HEK293T (cell line): ENCODE data around the gene FILIP1L.

Experiments
- CTCF ChIA-PET: fragments of 350-600 bp; formaldehyde crosslinking; extraction: SDS; loops from one replicate; lab custom pipeline; 2021; ENCODE audit warnings: antibody characterized with exemption, inconsistent platforms; lab: Yijun Ruan, JAX
- POLR2A ChIA-PET: fragments of 350-600 bp; formaldehyde crosslinking; extraction: SDS; loops from one replicate; lab custom pipeline; 2020; ENCODE audit warnings: antibody characterized with exemption, inconsistent platforms; lab: Yijun Ruan, JAX
- DNase-seq: peaks from one replicate; pipeline ENCODE4 v3.0.0; 2012; ENCODE audit warnings: mixed read lengths; ENCODE audit errors: extremely low spot score
- ARNT ChIP-seq: fragments of 450-650 bp; IDR thresholded peaks from 2 replicates; pipeline ENCODE4 v1.6.1; 2017; ENCODE audit warnings: mild to moderate bottlenecking
- BHLHE40 ChIP-seq: fragments of 450-650 bp; IDR thresholded peaks from 2 replicates; pipeline ENCODE4 v1.6.1; 2016; ENCODE audit warnings: mild to moderate bottlenecking, moderate library complexity, borderline replicate concordance
- CTBP1 ChIP-seq: fragments of 450-650 bp; IDR thresholded peaks from 2 replicates; pipeline ENCODE4 v1.6.1; 2016; ENCODE audit warnings: borderline replicate concordance
- ELF4 ChIP-seq: fragments of 450-650 bp; IDR thresholded peaks from 2 replicates; pipeline ENCODE4 v1.6.1; 2017; ENCODE audit warnings: antibody characterized with exemption
- FOXA1 ChIP-seq: fragments of 450-650 bp; IDR thresholded peaks from 2 replicates; pipeline ENCODE4 v1.6.1; 2016; ENCODE audit warnings: mild to moderate bottlenecking
- FOXK2 ChIP-seq: fragments of 450-650 bp; IDR thresholded peaks from 2 replicates; pipeline ENCODE4 v1.6.1; 2016; ENCODE audit warnings: mild to moderate bottlenecking
- FOXM1 ChIP-seq: fragments of 450-650 bp; IDR thresholded peaks from 2 replicates; pipeline ENCODE4 v1.6.1; 2017; ENCODE audit warnings: mild to moderate bottlenecking, borderline replicate concordance
- HDGF ChIP-seq: fragments of 450-650 bp; IDR thresholded peaks from 2 replicates; pipeline ENCODE4 v1.6.1; 2017; ENCODE audit warnings: antibody characterized with exemption, borderline replicate concordance
- L3MBTL2 ChIP-seq: fragments of 450-650 bp; conservative IDR thresholded peaks from 2 replicates; pipeline ENCODE4 v1.6.1; 2016; ENCODE audit warnings: mild to moderate bottlenecking
- LEF1 ChIP-seq: fragments of 450-650 bp; IDR thresholded peaks from 2 replicates; pipeline ENCODE4 v1.6.1; 2017; ENCODE audit warnings: mild to moderate bottlenecking, borderline replicate concordance
- NFRKB ChIP-seq: fragments of 450-650 bp; IDR thresholded peaks from 2 replicates; pipeline ENCODE4 v1.6.1; 2016; ENCODE audit warnings: mild to moderate bottlenecking, moderate library complexity
- SP1 ChIP-seq: fragments of 450-650 bp; IDR thresholded peaks from 2 replicates; pipeline ENCODE4 v1.6.1; 2017
- SUZ12 ChIP-seq: fragments of 450-650 bp; IDR thresholded peaks from 2 replicates; pipeline ENCODE4 v1.6.1; 2016; ENCODE audit warnings: mild to moderate bottlenecking
- TARDBP ChIP-seq: fragments of 450-650 bp; IDR thresholded peaks from 2 replicates; pipeline ENCODE4 v1.6.1; 2016
- ZNF384 ChIP-seq: fragments of 450-650 bp; IDR thresholded peaks from 2 replicates; pipeline ENCODE4 v1.6.1; 2016
- TF ChIP-seq, protein P1 (sequence below): fragments of 450-650 bp; IDR thresholded peaks from 2 replicates; pipeline ENCODE4 v1.6.1; 2016

The FILIP1L gene

DNA sequence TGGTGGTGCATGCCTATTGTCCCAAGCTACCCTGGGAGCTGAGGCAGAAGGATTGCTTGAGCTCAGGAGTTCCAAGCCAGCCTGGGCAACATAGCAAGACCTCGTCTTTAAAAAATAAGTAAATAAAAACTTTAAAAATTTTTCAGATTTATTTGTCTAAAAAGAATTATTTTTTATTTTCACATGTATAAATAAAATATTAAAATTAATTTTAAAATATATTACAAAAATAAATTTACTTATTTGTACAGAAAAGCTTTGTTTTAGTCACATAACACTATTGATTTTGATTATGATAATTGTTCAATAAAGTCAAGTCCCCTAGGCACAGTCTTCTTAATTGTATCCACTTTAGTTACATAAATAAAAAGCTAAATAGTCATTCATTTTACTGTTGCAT, 85.2 kb downstream of the FILIP1L start:
- ChIA-PET POLR2A (no interaction called here), CTCF (no interaction called here)
- no peak for DNase-seq
- TF ChIP-seq BHLHE40: no peak
- no peak for TF ChIP-seq LEF1
- no peak for TF ChIP-seq ZNF384
- no peak for TF ChIP-seq CTBP1
- no peak for TF ChIP-seq SP1
- TF ChIP-seq ELF4: no peak
- no peak for TF ChIP-seq FOXM1
- TF ChIP-seq TARDBP: no peak
- TF ChIP-seq FOXA1: no peak
- TF ChIP-seq HDGF: no peak
- no peak for TF ChIP-seq NFRKB
- TF ChIP-seq, protein P1, sequence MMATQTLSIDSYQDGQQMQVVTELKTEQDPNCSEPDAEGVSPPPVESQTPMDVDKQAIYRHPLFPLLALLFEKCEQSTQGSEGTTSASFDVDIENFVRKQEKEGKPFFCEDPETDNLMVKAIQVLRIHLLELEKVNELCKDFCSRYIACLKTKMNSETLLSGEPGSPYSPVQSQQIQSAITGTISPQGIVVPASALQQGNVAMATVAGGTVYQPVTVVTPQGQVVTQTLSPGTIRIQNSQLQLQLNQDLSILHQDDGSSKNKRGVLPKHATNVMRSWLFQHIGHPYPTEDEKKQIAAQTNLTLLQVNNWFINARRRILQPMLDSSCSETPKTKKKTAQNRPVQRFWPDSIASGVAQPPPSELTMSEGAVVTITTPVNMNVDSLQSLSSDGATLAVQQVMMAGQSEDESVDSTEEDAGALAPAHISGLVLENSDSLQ: no peak

DNA sequence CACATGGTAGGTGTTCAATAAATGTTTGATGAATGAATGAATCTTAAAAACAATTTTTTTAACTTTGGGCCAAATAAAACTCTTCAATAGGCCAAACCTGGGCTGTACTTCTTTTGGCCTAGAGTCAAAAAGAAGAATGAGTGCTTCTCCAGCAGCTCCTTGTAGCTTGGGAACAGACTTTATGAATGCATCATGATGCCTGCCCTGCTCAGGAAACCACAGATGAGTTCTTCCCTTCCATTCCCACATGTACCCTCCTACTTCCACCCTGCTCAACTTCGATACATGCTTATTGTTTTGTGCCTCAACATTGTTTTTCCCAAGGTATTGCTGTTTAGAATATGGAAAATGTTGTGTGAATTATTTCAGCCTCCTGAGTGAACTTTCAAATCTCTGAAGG, 87.0 kb downstream of the FILIP1L start:
- no peak for TF ChIP-seq NFRKB
- TF ChIP-seq SP1: no peak
- no peak for TF ChIP-seq ZNF384
- no peak for TF ChIP-seq ELF4
- no peak for TF ChIP-seq SUZ12
- TF ChIP-seq FOXM1: no peak
- no peak for TF ChIP-seq LEF1
- ChIA-PET CTCF (no interaction called here), POLR2A (no interaction called here)
- DNase-seq: no peak

DNA sequence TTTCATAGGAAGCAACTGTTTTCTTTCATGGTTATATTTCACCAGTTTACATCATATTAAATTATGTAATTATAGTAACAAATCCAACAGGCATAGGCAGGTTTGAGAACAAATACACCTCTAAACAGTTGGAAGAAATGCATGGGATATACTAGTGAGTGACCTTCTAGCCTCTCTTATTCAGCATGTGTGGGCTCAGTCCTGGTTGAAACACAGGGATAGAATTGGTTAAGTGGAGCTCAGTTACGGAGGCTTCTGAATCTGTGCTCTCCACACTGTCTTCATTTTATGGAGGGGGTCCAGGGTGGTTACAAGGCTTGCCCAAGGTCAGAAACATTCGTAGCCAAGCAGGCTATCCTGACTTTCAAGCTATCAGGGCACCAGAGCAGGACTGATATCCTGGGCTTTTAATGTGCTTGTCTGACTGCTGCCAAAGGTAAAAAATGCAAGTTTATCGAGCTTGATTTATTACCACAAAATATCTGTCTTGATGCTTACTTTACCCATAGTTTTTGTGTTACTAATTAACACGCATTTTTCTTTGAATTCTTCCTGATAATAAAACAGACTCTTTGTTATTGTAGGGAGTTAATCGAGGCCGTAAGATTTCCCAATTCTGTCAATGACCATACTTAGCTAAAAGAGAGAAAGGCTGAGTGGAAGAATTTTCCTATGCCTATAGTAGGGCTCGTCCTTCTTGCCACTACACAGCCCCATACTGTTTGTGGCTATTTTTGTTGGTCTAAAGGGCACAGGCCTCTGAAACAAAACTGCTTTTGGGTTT, 89.6 kb downstream of the FILIP1L start:
- TF ChIP-seq ELF4: no peak
- no peak for TF ChIP-seq BHLHE40
- POLR2A ChIA-PET: no interaction called here
- CTCF ChIA-PET: no interaction called here
- no peak for DNase-seq

DNA sequence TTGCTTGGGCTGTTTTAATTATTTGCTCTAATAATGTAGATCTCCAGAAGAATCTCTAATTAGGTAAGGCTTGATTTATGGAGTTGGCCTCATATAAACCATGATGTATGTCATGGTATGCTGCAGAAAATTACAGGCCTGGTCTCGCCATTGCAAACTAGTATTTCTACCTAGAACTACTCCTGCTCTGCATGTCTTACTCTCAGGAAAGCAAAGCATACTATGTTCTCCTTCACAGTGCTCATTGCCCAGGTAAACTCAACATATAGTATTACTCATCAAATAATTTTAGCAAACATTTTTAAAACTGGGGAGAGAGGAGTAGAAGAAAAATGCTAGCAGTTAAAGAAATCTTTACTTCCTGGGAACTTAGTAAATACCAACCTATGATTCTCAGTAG, 90.7 kb downstream of the FILIP1L start:
- ChIA-PET CTCF (no interaction called here), POLR2A (no interaction called here)
- TF ChIP-seq NFRKB: no peak
- no peak for TF ChIP-seq ZNF384
- TF ChIP-seq CTBP1: no peak
- no peak for TF ChIP-seq FOXM1
- TF ChIP-seq, protein P1: no peak
- TF ChIP-seq FOXA1: no peak
- TF ChIP-seq ARNT: no peak
- no peak for TF ChIP-seq L3MBTL2
- no peak for TF ChIP-seq FOXK2
- no peak for TF ChIP-seq SP1
- no peak for TF ChIP-seq HDGF
- TF ChIP-seq BHLHE40: no peak
- TF ChIP-seq SUZ12: no peak
- TF ChIP-seq ELF4: no peak
- no peak for TF ChIP-seq TARDBP
- TF ChIP-seq LEF1: no peak
- no peak for DNase-seq

DNA sequence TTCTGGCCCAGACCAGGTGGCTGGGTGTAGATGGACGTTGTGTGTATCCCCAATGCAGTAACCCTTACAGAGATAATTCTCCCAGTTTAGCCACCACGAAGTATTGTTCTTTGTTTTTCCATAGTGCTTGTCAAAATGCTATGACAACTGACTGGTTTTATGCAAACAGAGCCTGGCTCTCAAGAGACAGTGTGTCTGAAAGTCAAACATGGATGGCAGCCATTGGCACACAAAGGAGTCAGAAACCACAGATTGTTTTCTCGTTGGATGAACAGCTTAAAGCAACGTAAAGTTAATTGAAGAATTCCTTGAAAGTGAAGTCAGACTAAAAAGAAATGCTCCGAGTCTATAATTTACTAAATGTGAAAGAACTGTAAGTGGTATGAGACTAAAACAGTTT, 91.2 kb downstream of the FILIP1L start:
- TF ChIP-seq HDGF (no peak), TARDBP (no peak), SP1 (no peak), ZNF384 (no peak), NFRKB (no peak), CTBP1 (no peak), FOXA1 (no peak), BHLHE40 (no peak), FOXK2 (no peak), ARNT (no peak)
- no peak for DNase-seq
- CTCF ChIA-PET: no interaction called here
- POLR2A ChIA-PET: no interaction called here

DNA sequence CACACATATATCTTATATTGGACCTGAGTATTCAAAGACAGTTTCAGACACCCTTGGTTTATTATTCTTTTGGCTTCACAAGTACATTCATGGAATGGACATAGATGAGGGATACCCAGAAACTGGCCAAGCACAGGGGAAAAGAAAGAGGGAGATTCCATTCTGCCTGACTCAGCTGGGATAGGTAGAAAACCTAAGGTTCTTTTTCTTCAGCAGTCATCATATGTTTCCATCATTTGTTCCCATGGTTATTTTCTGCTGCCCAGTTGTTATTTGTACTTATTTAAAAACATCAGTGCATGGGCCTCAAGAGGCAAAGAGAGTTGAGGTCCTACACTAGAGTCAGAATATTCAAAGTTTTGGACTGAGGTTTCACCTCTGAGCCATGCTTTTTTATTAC, 91.8 kb downstream of the FILIP1L start:
- CTCF ChIA-PET: no interaction called here
- TF ChIP-seq SP1 (no peak), ARNT (no peak), CTBP1 (no peak), TARDBP (no peak), FOXK2 (no peak), ZNF384 (no peak), FOXA1 (no peak), L3MBTL2 (no peak), SUZ12 (no peak), LEF1 (no peak), NFRKB (no peak), BHLHE40 (no peak), ELF4 (no peak), FOXM1 (no peak)
- TF ChIP-seq, protein P1: no peak
- POLR2A ChIA-PET: no interaction called here
- no peak for DNase-seq
